HT-29 (cell line): ENCODE measurements around the gene COMMD8. TPM values are rescaled to one million over a fixed set of nuclear protein-coding genes. Genes with fewer than 3 reads are reported as not detected.
"Not testable (repeated sequence)": the region's sequence is repeated elsewhere in the genome, so short reads cannot be mapped to it uniquely, and the experiment has no call there.

Experiments
- DNase-seq: peaks from one replicate; pipeline ENCODE4 v3.0.0-alpha.2; 2015; ENCODE audit warnings: low spot score
- total RNA-seq: library from RNA; depleted of rRNA; stranded (reverse); fragments of >200 nt; shearing (Covaris generic); gene quantifications from 2 replicates; pipeline ENCODE4 v1.2.3, GENCODE V29; 2014; rRNA removed

COMMD8 gene
- total RNA-seq, result 7.9 and 12.9 TPM in 2 replicates

DNA sequence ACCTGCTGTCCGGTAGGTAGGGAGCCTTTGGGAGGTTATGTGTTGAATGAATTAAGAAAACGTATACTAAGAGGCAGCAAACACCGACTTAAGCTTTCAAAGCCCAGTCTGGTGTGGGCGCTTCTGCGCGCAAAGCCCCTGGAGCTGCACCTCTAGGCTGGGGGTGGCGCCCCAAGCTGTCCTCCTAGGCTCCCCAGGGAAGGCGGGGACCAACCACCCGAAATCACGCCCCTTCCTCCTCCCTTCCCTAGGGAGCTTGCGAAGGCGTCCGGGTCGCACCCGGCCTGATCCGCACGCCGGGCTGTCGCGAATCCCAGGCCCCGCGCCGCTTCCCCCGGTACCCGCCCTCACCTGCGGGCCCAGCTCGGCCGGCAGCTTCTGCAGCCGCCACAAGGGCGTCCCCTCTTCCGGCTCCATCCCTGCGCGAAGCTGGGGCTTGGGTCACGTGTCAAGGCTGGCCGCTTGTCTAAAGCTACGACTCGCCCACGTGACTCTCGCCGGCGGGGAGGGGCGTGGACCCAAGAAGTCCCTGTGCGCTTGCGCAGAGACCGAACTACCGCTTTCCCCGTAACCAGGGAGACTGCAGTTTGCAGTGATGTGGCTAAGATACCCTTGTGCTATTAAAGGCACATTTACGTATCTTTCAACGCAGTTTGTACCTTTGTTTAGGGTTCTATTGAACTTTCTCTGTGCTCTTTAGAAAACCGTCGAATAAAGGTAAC, at the start of gene COMMD8:
Gene COMMD8, minus strand, starts transcription at position 468 of the 722 bp plus-strand sequence. Its CDS starts 51 bp downstream, at position 417.
- peak; percentile 98 for DNase-seq

DNA sequence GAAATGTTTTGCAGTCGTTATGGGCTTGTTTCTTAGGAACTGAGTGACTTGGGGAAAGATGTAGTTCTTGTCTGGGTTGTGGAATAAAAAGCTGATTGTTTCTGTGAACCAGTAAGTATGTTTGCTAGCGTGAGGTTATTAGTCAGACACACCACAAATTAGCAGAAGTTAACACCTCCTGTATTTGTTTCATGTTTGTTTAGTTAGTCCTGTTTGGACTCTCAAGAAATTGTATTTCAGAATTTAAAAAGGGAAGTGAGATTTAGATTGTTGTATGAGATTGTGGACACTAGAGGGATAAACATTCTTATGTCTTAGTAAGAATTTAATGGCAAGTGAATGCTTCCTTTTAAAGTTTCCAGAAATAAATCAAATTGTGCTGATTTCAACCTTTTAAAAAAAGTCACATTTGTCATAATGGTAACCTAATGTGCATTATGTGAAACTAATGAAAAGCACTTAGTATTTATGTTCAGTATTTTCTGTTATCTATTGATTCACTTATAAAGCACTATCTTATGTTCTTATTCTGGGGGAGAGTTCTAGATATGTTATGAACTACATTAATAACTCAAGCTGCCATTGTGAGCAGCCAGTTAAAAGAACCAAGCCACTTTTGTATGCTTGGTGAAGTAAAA, 47.1 kb upstream of the COMMD8 start:
- DNase-seq, result no peak

DNA sequence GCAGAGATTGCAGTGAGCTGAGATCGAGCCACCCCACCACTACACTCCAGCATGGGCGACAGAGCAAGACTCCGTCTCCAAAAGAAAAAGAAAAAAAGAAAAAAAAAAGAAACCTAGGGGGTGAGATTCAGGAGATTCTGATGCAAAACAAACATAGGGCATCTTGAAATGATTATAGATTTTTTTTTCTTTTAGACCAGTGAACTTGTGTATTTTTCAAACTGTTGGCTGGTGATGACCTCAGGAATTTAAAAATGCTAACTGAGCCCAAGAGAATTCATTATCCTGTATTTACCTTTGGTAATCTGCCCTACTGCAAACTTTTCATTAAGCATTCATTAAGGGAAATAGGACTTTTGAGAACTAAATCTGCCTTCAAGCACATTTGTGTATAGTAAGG, 42.2 kb upstream of the COMMD8 start:
- DNase-seq, result no peak

DNA sequence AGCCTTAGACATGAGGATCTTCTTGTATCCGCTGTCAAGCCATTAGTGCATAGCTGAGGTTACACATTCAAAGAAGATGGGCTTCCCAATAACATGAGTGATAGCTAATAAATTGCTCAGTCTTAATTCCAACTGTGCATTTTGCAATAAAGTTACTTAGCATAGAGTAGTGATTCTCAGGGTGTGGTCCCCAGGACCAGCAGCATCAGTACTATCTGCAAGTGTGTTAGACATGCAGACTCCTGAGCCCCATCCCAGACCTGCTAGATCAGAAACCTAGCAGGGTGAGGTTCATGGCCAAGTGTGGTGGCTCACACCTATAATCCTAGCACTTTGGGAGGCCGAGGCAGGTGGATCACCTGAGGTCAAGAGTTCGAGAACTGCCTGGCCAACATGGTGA, 41.6 kb upstream of the COMMD8 start:
- DNase-seq, result no peak

DNA sequence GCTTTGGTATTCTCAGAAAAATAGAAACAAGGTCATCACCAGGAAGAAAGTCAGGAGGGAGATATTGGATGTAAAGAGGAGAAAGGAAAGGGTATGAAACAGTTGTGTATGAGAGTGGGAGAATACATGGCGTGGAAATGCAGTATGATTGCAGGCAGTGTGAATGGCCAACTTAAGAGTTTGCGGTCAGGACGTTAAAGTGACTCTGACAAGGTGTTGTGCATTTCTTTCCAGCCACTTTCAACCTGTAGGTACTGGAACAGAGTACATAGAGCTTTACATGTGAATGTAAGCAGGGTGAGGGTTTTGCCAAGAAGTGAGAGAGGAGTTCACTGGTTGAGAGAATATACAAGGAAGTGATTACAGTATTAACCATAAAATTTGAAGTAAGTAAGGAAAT, 37.3 kb upstream of the COMMD8 start:
- DNase-seq, result no peak

DNA sequence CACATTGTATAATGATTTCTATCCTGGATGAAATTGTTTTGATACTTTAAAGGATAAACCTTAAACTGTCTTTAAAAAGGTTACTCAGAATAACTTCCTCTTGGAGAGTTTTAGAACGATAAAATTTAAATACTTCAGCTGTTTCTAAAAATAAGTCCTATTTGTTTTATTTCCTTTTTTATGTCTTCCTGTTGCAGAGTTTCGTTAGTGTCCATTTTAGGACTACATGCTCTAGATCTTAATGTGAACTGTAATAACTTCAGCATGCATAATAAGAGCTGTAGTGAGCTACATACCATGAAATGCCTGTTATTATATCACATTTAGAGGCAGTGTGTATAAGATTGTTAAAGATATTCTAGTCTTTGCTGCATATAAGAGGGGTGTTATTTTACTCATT, 36.2 kb upstream of the COMMD8 start:
- no peak for DNase-seq

DNA sequence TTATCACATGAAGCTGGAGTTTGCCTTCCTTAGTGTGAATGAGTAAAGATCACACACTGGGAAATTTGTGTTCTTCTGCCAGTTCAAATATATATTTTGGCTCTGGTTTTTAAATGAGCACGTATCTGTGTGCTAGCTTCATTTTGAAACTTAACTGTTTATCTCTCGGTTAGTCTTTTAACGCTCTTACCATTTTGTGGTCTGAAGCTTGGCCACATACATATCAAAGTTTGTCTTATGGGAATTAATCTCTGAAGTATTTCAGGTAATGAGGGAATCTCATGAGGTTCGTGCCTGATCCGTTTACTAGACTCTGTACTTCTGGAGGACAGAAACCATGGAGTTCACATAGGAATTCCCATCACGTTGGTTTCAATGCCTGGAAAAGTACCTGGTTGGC, 35.4 kb upstream of the COMMD8 start:
- DNase-seq, result no peak

DNA sequence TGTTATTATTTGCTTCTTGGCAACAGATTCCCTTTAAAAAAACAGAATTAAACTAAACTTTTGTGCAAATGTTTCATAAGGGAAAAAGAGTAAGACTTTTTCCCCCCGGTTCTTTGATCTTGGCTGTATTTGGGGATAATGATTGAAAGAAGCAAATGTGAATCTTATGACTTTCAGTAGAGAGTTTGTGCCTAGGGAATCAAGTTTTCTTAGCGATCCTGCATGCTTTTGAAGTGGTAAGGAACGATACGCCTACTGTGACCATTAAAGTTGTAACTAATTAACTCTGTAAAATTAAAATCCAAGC, 30.6 kb upstream of the COMMD8 start:
- DNase-seq, result no peak

DNA sequence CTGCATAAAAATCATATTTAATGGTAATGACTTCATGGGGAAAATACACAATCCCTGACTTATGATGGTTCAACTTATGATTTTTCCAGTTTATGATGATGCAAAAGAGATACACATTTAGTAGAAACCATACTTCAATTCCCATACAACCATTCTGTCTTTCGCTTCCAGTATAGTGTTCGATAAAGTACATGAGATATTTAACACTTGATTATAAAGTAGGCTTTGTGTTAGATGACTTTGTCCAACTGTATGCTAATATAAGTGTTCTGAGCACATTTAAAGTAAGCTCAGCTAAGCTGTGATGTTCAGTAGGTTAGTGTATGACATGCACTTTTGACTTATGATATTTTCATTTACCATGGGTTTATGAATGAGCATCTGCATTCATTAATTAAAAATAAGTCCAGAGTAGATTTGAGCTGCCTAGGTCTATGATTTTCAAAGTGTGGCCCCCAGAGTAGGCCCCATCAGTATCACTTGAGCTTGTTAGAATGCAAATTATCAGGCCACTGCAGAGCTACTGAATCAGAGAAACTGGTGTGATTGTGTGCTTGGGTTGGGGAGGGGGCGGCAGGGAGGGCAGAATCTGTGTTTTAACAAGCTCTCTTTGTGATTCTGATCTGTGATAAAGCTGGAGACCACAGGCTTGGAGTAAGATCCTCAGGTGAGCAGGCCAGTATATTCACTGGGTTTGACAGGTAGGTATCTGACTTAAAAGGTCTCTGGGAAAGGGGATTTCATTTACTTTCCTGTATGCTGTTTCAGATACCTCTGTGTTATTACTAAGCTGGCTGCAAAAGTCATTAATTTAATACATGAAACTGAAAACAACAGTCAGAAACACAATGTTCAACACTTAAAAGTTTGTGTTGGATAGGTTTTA, 30.0 kb upstream of the COMMD8 start:
- no peak for DNase-seq

DNA sequence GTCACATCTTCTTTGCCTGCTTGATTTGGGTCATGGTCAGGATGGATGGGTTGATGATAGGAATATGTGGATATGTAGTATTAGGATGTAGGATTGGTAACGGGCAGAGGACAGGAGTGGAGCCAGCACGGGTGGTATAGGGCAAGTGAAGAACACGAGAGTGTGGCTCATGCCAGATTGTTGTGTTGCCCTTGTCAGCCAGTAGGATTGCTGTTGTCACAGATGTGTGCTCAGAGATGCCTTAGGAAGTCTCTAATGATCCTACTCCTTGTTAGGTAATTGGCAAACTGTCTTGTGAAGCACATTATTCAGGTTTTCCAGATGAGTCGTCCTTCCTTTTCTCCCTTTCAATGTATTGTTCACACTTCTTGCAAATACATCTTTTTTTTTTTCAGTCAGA, 27.0 kb upstream of the COMMD8 start:
- DNase-seq, result peak; percentile 17

DNA sequence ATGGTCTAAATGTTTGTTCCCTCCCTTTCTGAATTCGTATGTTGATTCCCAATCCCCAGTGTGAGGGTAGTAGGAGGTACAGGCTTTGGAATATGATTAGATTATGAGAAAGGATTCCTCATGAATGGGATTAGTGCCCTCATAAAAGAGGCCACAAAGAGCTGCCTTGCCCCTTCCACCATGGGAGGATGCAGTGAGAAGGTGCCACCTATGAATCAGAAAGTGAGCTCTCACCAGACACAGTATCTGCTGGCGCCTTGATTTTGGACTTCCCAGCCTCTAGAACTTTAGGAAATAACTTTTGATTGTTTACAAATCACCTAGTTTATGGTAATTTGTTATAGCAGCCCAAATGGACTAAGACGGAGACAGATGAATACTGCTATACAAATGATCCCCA, 25.2 kb upstream of the COMMD8 start:
- DNase-seq, result no peak

DNA sequence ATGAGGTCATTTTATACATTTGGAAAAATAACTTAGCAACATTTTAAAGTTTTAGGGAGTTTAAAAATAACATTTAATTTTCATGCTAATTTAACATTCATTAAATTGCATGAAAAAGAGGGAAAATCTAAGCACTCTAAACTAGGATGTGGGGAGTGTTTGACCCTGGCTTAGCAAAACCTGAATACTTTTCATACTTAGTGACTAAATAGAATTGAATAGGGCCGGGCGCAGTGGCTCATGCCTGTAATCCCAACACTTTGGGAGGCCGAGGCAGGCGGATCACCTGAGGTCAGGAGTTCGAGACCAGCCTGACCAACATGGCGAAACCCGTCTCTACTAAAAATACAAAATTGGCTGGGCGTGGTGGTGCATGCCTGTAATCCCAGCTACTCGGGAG, 23.2 kb upstream of the COMMD8 start:
- DNase-seq, result not testable (repeated sequence)

DNA sequence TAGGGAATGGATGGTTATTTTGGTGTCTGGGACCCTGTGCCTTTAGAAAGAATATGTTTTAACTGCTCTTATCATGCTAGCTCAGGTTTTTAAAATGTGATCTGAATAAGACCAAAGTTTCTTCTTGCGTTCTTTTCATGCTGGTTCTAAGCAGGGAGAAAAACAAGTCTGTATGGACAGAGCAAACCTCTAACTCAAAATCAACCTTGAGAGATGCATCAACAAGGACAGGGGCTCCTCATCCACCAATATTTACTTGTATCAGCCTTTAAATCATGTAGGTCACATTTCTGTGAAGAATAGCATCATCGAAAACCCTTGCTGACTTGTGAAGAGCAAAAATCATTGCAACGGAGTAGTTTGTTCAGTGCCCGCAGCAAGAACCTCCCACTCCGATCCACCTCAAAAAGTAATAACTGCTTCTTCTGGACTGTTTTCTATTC, 22.8 kb upstream of the COMMD8 start:
- no peak for DNase-seq

DNA sequence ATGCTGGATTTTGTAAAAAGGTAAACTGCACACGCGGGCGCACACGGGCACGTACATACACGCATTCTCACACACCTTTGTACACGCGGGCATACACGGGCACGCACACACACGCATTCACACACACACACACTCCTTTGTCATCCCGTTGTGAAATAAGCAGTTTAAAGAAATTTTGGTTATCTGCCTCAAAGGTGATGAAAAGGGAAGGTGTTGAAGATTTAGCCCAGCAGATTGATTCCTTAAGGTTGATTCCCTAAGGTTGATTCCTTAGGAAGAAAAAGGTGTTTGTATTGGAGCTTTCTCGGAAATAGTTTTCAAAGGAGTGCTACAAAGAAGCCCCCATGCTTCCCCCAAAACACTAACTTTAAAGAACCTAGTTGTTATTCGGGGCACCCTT, 22.3 kb upstream of the COMMD8 start:
- no peak for DNase-seq

DNA sequence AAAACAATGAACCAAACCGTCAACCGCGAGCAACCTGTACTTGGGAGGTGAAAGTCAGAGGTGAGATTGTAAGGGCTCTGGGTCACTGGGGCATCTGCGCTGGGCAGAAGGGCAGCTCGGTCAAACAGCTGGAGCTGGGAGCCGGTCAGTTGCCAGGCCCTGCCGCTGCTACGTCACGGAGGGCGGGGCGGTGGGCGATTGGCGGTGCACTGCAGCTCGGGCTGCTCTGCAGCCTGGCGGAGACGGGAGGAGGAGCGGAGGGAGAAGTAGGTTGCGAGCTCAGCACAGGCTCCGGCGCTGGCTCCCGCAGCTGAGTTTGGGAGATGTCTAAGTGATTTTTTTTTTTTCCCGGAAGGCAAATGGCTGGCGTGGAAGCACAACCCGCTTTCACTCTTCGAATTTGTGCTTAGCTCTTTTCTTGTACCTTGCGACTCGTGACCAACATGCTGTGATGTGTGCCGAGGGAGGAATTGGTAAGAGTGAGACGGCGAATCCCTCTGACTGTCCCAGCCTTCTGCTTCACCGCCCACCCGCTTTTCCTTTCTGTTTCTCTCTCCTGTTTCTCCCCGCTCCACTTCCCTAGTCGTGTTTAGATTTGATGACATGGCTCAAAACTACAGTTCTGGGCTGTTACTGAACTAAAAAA, 21.7 kb upstream of the COMMD8 start, which contains the start of gene ATP10D:
Gene ATP10D, plus strand, starts transcription at position 229 of the 646 bp plus-strand sequence. CDS start 27,266 bp downstream, outside the sequence.
- peak; percentile 83 for DNase-seq

DNA sequence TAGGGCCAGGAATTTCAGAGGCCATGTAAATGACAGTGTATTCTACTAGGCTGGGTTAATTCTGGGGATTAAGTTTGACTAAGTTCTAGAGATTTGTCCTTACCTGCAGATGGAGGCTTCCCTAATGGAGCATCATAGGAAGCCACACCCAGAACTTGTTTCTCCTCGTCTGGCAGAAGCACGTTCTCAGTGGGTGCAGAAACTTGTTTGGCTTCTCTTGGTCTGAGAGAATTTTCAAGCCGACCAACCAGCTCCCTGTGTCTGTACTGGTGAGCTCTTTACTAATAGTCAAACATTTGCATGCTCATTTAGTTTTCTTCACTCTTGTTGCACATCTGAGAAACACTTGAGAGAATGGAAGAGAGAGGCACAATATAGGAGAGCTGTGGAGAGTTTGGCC, 20.7 kb upstream of the COMMD8 start:
- DNase-seq, result no peak

DNA sequence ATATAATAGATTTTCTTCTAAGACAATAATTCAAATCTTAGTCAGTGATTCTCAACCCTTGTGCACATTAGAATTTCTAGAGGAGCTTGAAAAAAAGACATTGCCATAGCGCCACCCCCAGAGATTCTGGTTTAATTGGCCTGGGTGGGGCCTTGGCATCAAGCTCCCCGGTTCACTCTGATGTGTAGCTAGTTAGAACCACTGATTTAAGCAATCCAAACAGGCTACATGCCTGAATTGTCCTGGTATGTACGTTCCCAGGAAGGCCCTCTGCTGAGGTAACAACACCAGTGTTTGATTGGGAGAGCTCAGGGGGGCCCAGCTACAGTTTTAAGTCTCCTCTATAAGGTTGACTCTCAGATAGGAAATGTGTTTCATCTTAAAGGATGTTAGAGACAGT, 20.2 kb upstream of the COMMD8 start:
- DNase-seq, result no peak

DNA sequence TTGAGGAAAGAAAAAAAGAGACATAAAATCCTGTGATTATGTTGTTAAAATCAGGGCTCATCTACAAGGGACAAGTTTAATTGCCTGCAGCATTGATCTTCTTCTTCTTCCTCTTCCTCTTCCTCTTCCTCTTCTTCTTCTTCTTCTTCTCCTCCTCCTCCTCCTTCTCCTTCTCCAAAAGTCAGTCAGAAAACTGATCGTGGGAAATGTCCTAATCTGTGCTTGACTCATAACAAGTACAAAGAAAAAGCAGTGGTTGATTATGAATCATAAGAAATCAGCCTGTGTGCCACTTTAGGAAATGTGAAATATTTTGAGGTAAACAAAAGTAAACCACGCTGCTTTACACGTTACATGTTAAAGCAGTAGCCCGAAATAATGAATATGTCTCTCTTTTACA, 18.8 kb upstream of the COMMD8 start:
- DNase-seq, result no peak

DNA sequence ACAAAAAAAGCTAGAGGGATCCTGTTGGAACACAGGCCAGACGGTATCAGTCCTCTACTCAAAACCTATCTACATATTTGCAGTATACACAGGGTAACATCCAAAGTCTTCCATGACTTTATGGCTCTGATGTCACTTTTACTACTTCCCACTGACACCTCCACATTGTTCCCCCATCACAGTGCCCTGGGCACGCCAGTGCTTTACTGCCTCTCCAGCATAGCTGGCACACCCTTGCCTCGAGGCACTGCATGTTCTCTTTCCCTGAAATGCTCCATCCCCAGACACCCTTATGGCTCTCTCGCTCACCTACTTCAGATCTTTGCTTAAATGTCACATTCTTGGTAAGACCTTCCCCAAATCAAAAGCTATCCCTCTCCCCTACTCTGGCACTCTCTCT, 15.3 kb upstream of the COMMD8 start:
- no peak for DNase-seq

DNA sequence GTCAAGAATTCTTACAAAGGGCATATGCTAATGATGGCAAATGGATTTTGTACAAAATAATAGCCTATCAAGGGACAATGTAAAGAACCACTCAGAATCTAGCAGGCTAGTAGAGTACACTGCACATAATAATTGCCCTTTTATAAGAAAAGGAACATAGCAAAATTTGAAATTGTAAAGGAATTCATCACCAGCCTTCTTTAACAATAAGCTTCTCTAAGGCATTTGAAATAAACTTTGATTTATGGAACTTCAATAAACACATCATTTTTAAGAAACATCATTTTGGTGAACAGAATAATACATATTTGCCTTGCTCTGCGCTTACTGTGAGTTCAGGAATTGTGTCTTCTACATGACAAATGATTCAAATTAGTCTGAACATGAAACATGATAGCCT, 11.9 kb upstream of the COMMD8 start:
- DNase-seq, result no peak

DNA sequence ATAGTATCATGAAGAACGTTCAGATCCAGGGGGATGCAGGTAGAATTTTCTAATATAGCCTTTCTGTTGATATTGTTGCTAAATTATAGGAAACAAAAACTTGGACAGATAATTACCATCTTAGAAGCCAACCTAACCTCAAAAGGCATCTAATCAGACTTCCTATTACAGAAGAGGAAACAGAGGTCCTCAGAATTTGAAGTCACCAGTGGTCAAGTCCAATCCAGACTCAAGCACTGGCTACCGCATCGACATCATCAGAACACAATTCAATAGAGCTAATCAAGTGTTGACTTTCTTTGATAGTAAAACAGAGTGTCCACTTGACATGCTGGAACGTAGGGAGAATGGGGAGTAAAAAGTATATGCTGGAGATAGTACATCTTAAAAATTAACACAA, 11.3 kb upstream of the COMMD8 start:
- DNase-seq, result no peak
